Stimulated activated CD8-positive, alpha-beta memory T cell treated with anti-CD3 and anti-CD28 coated beads, Interleukin-15, amount 100 ng/mL, for 4 hours (primary cell): ENCODE results near the gene ACTBL2.
"Not testable (repeated sequence)": the region's sequence is repeated elsewhere in the genome, so short reads cannot be mapped to it uniquely, and the experiment has no call there.

Experiments used
- DNase-seq, 2 donors: peaks; one replicate each; pipeline ENCODE4 v3.0.0-alpha.2; 2020; ENCODE audit warnings: low read depth in 2 of 2

ACTBL2 gene

GRCh38 chr5:57482671-57483106 lies at the start of gene ACTBL2:
ACTBL2 (minus strand) TSS chr5:57482811; CDS start chr5:57482707, 104 bp downstream.
- no peak for DNase-seq

GRCh38 chr5:57531333-57531732 lies 48.7 kb upstream of the ACTBL2 start:
- no peak for DNase-seq

GRCh38 chr5:57529864-57530263 lies 47.3 kb upstream of the ACTBL2 start:
- DNase-seq = no peak

GRCh38 chr5:57527870-57528269 lies 45.3 kb upstream of the ACTBL2 start:
- DNase-seq = no peak

GRCh38 chr5:57524348-57525060 lies 41.9 kb upstream of the ACTBL2 start:
- DNase-seq = no peak

- not testable (repeated sequence) for DNase-seq
Observed at GRCh38 chr5:57522477-57522876, 39.9 kb upstream of the ACTBL2 start.

GRCh38 chr5:57518415-57518814 lies 35.8 kb upstream of the ACTBL2 start:
- not testable (repeated sequence) for DNase-seq

- DNase-seq = no peak
Observed at GRCh38 chr5:57517250-57517649, 34.6 kb upstream of the ACTBL2 start.

GRCh38 chr5:57513785-57514184 lies 31.2 kb upstream of the ACTBL2 start:
- DNase-seq = no peak

- no peak for DNase-seq
Observed at GRCh38 chr5:57511321-57511720, 28.7 kb upstream of the ACTBL2 start.

- no peak for DNase-seq
Observed at GRCh38 chr5:57509501-57510260, 27.1 kb upstream of the ACTBL2 start.

GRCh38 chr5:57508211-57508610 lies 25.6 kb upstream of the ACTBL2 start:
- no peak for DNase-seq

GRCh38 chr5:57505272-57506200 lies 22.9 kb upstream of the ACTBL2 start:
- DNase-seq = no peak

GRCh38 chr5:57504357-57504756 lies 21.7 kb upstream of the ACTBL2 start:
- no peak for DNase-seq

GRCh38 chr5:57503433-57503832 lies 20.8 kb upstream of the ACTBL2 start:
- no peak for DNase-seq

GRCh38 chr5:57501414-57502201 lies 19.0 kb upstream of the ACTBL2 start:
- DNase-seq = no peak

GRCh38 chr5:57499262-57500050 lies 16.8 kb upstream of the ACTBL2 start:
- DNase-seq = no peak

GRCh38 chr5:57497733-57498132 lies 15.1 kb upstream of the ACTBL2 start:
- no peak for DNase-seq

GRCh38 chr5:57495285-57496086 lies 12.9 kb upstream of the ACTBL2 start:
- DNase-seq = no peak
